Measurements from ENCODE around the gene CACNA2D2. TPM values are rescaled to one million over a fixed set of nuclear protein-coding genes. Genes with fewer than 3 reads are reported as not detected.

The CACNA2D2 gene
- total and polyA plus RNA-seq, 2 donors from 2014 or later, result 3.6 to 6.0 TPM

- H3K27me3 ChIP-seq (ENCODE audit: control insufficient read depth, insufficient read depth, low read length), result no peaks in the 10 kb centered on the region
- no peaks in the 10 kb centered on the region for H3K36me3 ChIP-seq (ENCODE audit: control insufficient read depth in 2 of 3, insufficient read depth in 3 of 3, low read length in 3 of 3)
- TF ChIP-seq, protein P1, sequence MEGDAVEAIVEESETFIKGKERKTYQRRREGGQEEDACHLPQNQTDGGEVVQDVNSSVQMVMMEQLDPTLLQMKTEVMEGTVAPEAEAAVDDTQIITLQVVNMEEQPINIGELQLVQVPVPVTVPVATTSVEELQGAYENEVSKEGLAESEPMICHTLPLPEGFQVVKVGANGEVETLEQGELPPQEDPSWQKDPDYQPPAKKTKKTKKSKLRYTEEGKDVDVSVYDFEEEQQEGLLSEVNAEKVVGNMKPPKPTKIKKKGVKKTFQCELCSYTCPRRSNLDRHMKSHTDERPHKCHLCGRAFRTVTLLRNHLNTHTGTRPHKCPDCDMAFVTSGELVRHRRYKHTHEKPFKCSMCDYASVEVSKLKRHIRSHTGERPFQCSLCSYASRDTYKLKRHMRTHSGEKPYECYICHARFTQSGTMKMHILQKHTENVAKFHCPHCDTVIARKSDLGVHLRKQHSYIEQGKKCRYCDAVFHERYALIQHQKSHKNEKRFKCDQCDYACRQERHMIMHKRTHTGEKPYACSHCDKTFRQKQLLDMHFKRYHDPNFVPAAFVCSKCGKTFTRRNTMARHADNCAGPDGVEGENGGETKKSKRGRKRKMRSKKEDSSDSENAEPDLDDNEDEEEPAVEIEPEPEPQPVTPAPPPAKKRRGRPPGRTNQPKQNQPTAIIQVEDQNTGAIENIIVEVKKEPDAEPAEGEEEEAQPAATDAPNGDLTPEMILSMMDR (IDR thresholded peaks at IDR 0.05; ENCODE audit: borderline replicate concordance, extremely low read depth, insufficient read depth), result no peak
- H3K9ac ChIP-seq (ENCODE audit: low read length in 3 of 3), result no peak overlapping the region
- FAIRE-seq (no peak), DNase-seq (no peak)
- no peaks in the 10 kb centered on the region for H3K9me3 ChIP-seq (ENCODE audit: control insufficient read depth in 2 of 3, insufficient read depth in 1 of 3, low read length in 3 of 3)
- intact Hi-C loops (cut with DNase I), result no loop called here
- H3K4me1 ChIP-seq (ENCODE audit: control insufficient read depth in 2 of 3, insufficient read depth in 2 of 3, low read depth in 1 of 3, low read length in 3 of 3), result no peaks in the 10 kb centered on the region
- no peak overlapping the region for H3K4me3 ChIP-seq (ENCODE audit: low read length in 3 of 3)
- no peak overlapping the region for H3K27ac ChIP-seq (ENCODE audit: low read depth in 2 of 2, low read length in 2 of 2)
Observed at GRCh38 chr3:50441424-50442217, 61.8 kb downstream of the CACNA2D2 start.

- no peak overlapping the region for H3K27ac ChIP-seq (ENCODE audit: low read depth in 2 of 2, low read length in 2 of 2)
- no peak for FAIRE-seq
Observed at GRCh38 chr3:50436114-50436674, 67.2 kb downstream of the CACNA2D2 start.

GRCh38 chr3:50435371-50436113, 67.9 kb downstream of the CACNA2D2 start:
- H3K27me3 ChIP-seq (ENCODE audit: control insufficient read depth, insufficient read depth, low read length), result no peaks in the 10 kb centered on the region
- no peak for DNase-seq
- H3K27ac ChIP-seq (ENCODE audit: low read depth in 2 of 2, low read length in 2 of 2), result no peak overlapping the region
- no peaks in the 10 kb centered on the region for H3K9me3 ChIP-seq (ENCODE audit: control insufficient read depth in 2 of 3, insufficient read depth in 1 of 3, low read length in 3 of 3)
- no peak overlapping the region for H3K9ac ChIP-seq (ENCODE audit: low read length in 3 of 3)
- no peaks in the 10 kb centered on the region for H3K4me1 ChIP-seq (ENCODE audit: control insufficient read depth in 2 of 3, insufficient read depth in 2 of 3, low read depth in 1 of 3, low read length in 3 of 3)
- H3K36me3 ChIP-seq (ENCODE audit: control insufficient read depth in 2 of 3, insufficient read depth in 3 of 3, low read length in 3 of 3), result no peaks in the 10 kb centered on the region
- intact Hi-C loops (cut with DNase I), result loop anchor here (10.0 kb wide), 1 partner anchor 119 kb away; no protein-coding TSS in a partner anchor
- FAIRE-seq, result no peak
- TF ChIP-seq, protein P1 (IDR thresholded peaks at IDR 0.05; ENCODE audit: borderline replicate concordance, extremely low read depth, insufficient read depth), result no peak
- H3K4me3 ChIP-seq (ENCODE audit: low read length in 3 of 3), result no peak overlapping the region

More at GRCh38 chr3:50436114-50436674, 67.2 kb downstream of the CACNA2D2 start:
- Histone ChIP-seq H3K4me3 (ENCODE audit: low read length in 3 of 3) (no peak overlapping the region), H3K27me3 (ENCODE audit: control insufficient read depth, insufficient read depth, low read length) (no peaks in the 10 kb centered on the region), H3K9ac (ENCODE audit: low read length in 3 of 3) (no peak overlapping the region), H3K4me1 (ENCODE audit: control insufficient read depth in 2 of 3, insufficient read depth in 2 of 3, low read depth in 1 of 3, low read length in 3 of 3) (no peaks in the 10 kb centered on the region), H3K36me3 (ENCODE audit: control insufficient read depth in 2 of 3, insufficient read depth in 3 of 3, low read length in 3 of 3) (no peaks in the 10 kb centered on the region), H3K9me3 (ENCODE audit: control insufficient read depth in 2 of 3, insufficient read depth in 1 of 3, low read length in 3 of 3) (no peaks in the 10 kb centered on the region)
- DNase-seq, result peak in 4 of 5 donors; percentile 72 to 90 (median 81)
- TF ChIP-seq, protein P1 (IDR thresholded peaks at IDR 0.05; ENCODE audit: borderline replicate concordance, extremely low read depth, insufficient read depth), result peak; percentile 44
- intact Hi-C loops (cut with DNase I), result loop anchor here (10.0 kb wide), 1 partner anchor 119 kb away; no protein-coding TSS in a partner anchor

Data from kidney (tissue), 14 donors.